Kidney tubule cell (primary cell): ENCODE data around the gene TRIM17.

Experiments
- DNase-seq: peaks from one replicate; pipeline ENCODE4 v3.0.0-alpha.2; 2018; ENCODE audit warnings: low spot score

Gene TRIM17

DNA sequence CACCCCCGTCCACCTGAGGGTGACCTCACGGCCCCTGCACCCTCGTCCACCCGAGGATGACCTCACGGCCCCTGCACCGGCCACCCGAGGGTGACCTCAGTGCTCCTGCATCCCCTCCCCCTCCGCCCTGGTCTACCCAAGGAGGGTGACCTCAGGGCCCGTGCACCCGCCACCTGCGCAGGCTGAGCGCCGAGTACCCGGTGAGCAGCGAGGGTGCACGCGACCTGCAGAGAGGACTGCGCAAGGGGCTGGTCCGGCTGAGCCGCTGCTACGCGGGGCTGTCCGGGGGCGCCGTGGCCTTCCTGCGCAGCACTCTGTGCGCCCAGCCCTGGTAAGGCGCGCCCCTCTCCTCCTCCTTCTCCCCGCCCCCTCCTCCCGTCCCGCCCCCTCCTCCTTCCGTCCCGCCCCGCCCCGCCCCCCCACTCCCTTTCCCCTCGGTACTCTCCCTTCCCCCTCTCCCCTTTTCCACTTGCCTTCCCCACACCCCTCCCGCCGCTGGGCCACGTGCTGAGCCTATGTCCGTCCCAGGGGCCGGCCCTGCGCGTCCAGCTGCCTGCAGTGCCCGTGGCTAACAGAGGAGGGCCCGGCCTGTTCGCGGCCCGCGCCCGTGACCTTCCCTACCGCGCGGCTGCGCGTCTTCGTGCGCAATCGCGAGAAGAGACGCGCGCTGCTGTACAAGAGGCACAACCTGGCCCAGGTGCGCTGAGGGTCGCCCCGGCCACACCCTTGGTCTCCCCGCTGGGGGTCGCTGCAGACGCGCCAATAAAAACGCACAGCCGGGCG lies 38.4 kb downstream of the TRIM17 start:
- peak; percentile 69 for DNase-seq

GRCh38 chr1:228377664-228378089 lies 39.0 kb downstream of the TRIM17 start:
- DNase-seq, result no peak

- no peak for DNase-seq
Observed at GRCh38 chr1:228376651-228377631, 39.7 kb downstream of the TRIM17 start.

DNA sequence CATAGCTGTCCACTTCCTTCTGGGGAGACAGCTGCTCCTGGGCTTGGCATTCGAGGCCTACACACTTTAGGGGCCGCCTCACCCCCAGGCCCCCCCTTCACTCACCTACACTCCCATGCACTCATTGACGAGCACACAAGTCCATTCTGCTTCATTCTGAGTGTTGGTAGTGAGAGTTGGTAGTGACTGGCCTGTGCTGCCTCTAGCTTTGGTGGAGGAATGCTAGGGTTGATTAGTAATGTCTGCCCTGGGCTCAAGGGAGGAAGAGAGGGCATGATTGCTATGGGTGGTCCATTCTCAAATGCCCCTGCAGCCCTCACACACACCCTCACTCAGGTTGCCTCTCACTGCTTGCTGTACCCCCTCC lies 40.4 kb downstream of the TRIM17 start:
- no peak for DNase-seq

GRCh38 chr1:228375578-228376261 lies 40.9 kb downstream of the TRIM17 start:
- DNase-seq, result no peak

- no peak for DNase-seq
Observed at GRCh38 chr1:228374711-228375577, 41.7 kb downstream of the TRIM17 start.

DNA sequence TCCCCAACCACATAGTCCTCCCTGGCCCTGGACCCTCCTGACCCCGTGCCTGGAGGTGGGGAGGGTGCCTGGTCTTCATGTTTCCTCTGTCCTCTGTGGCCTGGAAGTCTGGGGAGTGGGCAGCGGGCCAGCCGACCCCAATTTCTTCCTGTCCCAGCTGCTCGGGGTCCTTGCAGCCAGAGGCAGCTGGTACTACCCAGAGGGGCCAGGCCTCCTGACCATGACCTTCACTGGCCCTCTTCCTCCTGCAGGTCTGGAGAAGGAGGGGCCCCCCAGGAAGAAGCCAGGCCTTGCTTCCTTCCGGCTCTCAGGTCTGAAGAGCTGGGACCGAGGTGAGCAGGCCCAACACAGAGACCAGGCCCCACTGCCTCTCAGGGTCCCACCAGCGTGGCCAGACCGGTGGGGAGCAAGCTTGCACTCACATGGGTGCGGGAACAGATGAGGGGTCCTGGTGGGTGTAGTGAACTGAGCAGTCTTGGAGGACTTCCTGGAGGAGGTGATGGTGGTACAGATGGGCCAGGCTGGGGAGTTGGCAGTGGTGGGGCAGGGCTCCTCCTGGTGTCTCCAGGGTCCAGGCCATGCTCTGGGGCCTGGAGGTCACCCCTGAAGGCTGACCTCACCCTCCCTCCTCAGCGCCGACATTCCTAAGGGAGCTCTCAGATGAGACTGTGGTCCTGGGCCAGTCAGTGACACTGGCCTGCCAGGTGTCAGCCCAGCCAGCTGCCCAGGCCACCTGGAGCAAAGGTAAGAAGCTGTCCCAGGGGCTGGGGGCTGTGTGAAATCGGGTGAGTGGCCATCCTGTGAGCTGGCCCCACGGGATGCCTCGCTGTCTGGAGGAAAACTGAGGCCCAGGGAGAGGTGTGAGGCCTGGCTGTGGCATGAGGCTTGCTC lies 42.7 kb downstream of the TRIM17 start:
- DNase-seq, result no peak

DNA sequence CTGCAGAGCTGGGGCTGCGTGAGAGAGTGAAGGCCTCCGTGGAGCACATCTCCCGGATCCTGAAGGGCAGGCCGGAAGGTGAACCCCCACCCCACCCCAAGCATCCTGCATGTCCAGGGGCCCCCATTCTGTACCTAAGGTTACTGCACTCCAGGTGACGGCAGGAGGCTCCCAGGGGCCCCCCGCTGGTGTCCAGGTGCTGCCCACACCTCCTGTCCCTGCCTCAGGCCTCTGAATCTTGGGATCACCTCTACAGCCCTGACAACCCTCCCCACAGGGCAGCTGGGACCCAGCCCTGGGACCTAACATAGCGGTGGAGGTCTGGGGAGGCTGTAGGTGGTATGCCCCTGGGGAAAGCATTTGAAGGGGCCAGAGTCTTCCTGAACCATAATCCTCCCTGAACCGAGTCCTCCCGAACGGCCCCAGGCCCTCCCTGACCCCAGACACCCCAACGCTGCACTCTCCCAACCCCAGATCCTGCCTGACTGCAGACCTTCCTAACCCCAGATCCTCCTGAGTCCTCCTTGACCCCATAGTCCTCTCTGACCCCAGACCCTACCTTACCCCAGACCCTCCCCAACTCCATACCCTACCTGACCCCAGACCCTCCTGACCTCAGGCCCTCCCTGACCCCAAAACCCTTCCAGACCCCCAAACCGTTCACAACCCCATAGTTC lies 43.5 kb downstream of the TRIM17 start:
- no peak for DNase-seq

- peak; percentile 86 for DNase-seq
Observed at GRCh38 chr1:228372183-228373003, 44.3 kb downstream of the TRIM17 start.

- no peak for DNase-seq
Observed at GRCh38 chr1:228371741-228372182, 44.9 kb downstream of the TRIM17 start.

DNA sequence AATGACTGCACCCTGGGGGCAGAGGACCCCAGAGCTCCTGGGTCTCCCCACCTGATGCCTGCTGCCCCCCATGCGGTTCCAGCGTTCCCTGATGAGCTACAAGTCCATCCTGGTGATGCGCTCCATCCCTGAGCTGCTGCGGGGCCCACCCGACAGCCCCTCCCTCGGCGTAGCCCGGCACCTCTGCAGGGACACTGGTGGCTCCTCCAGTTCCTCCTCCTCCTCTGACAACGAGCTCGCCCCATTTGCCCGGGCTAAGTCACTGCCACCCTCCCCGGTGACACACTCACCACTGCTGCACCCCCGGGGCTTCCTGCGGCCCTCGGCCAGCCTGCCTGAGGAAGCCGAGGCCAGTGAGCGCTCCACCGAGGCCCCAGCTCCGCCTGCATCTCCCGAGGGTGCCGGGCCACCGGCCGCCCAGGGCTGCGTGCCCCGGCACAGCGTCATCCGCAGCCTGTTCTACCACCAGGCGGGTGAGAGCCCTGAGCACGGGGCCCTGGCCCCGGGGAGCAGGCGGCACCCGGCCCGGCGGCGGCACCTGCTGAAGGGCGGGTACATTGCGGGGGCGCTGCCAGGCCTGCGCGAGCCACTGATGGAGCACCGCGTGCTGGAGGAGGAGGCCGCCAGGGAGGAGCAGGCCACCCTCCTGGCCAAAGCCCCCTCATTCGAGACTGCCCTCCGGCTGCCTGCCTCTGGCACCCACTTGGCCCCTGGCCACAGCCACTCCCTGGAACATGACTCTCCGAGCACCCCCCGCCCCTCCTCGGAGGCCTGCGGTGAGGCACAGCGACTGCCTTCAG lies 45.5 kb downstream of the TRIM17 start:
- peak; percentile 55 for DNase-seq

GRCh38 chr1:228370439-228370940 lies 46.2 kb downstream of the TRIM17 start:
- no peak for DNase-seq

GRCh38 chr1:228369608-228370438 lies 46.8 kb downstream of the TRIM17 start:
- no peak for DNase-seq

- no peak for DNase-seq
Observed at GRCh38 chr1:228368801-228369607, 47.7 kb downstream of the TRIM17 start.

- peak; percentile 20 for DNase-seq
Observed at GRCh38 chr1:228367798-228368791, 48.6 kb downstream of the TRIM17 start.
